BLaER1 (cell line): ENCODE measurements around the gene UVSSA.
"Not testable (repeated sequence)": the region's sequence is repeated elsewhere in the genome, so short reads cannot be mapped to it uniquely, and the experiment has no call there.

Source experiments
- H3K27ac ChIP-seq: shearing (Covaris generic); formaldehyde crosslinking; 2 replicates; pipeline ENCODE4 v1.8.1; 2022
- H3K27me3 ChIP-seq: shearing (Covaris generic); formaldehyde crosslinking; 2 replicates; pipeline ENCODE4 v1.8.1; 2022
- H3K36me3 ChIP-seq: shearing (Covaris generic); formaldehyde crosslinking; 2 replicates; pipeline ENCODE4 v1.8.1; 2022
- H3K4me1 ChIP-seq: shearing (Covaris generic); formaldehyde crosslinking; 2 replicates; pipeline ENCODE4 v1.8.1; 2022
- H3K4me2 ChIP-seq: shearing (Covaris generic); formaldehyde crosslinking; 2 replicates; pipeline ENCODE4 v1.8.1; 2022
- H3K4me3 ChIP-seq: shearing (Covaris generic); formaldehyde crosslinking; 2 replicates; pipeline ENCODE4 v1.8.1; 2022
- H3K9ac ChIP-seq: shearing (Covaris generic); formaldehyde crosslinking; 2 replicates; pipeline ENCODE4 v1.8.1; 2022
- H3K9me3 ChIP-seq: shearing (Covaris generic); formaldehyde crosslinking; 2 replicates; pipeline ENCODE4 v1.8.1; 2022
- H4K20me1 ChIP-seq: shearing (Covaris generic); formaldehyde crosslinking; 2 replicates; pipeline ENCODE4 v1.8.1; 2022
- Cebpa-rat ChIP-seq: shearing (Covaris generic); IDR thresholded peaks from 2 replicates; pipeline ENCODE4 v1.8.1; 2022

The UVSSA gene

GRCh38 chr4:1417522-1418390 lies 70.7 kb downstream of the UVSSA start:
- Histone ChIP-seq H3K4me3 (no peak overlapping the region), H4K20me1 (no peaks in the 10 kb centered on the region), H3K4me2 (no peak overlapping the region), H3K9me3 (peaks cover 13% of the 10 kb centered on the region), H3K27me3 (no peaks in the 10 kb centered on the region), H3K36me3 (no peaks in the 10 kb centered on the region), H3K9ac (no peak overlapping the region), H3K4me1 (no peaks in the 10 kb centered on the region), H3K27ac (no peak overlapping the region)
- no peak for TF ChIP-seq Cebpa-rat

GRCh38 chr4:1418494-1419285 lies 71.7 kb downstream of the UVSSA start:
- no peak overlapping the region for H3K4me2 ChIP-seq
- H3K9ac ChIP-seq, result no peak overlapping the region
- H3K27me3 ChIP-seq, result no peaks in the 10 kb centered on the region
- no peak overlapping the region for H3K27ac ChIP-seq
- peaks cover 3% of the 10 kb centered on the region for H3K9me3 ChIP-seq
- no peaks in the 10 kb centered on the region for H4K20me1 ChIP-seq
- no peaks in the 10 kb centered on the region for H3K4me1 ChIP-seq
- TF ChIP-seq Cebpa-rat, result no peak
- no peak overlapping the region for H3K4me3 ChIP-seq
- no peaks in the 10 kb centered on the region for H3K36me3 ChIP-seq

GRCh38 chr4:1419708-1420107 lies 72.7 kb downstream of the UVSSA start:
- no peaks in the 10 kb centered on the region for H3K27me3 ChIP-seq
- no peak overlapping the region for H3K4me3 ChIP-seq
- H3K36me3 ChIP-seq, result no peaks in the 10 kb centered on the region
- no peak for TF ChIP-seq Cebpa-rat
- no peak overlapping the region for H3K9ac ChIP-seq
- no peak overlapping the region for H3K4me2 ChIP-seq
- no peak overlapping the region for H3K27ac ChIP-seq
- no peaks in the 10 kb centered on the region for H3K4me1 ChIP-seq
- H4K20me1 ChIP-seq, result no peaks in the 10 kb centered on the region
- H3K9me3 ChIP-seq, result no peaks in the 10 kb centered on the region

- Histone ChIP-seq H3K9ac (no peak overlapping the region), H3K4me2 (no peak overlapping the region), H4K20me1 (no peaks in the 10 kb centered on the region), H3K27ac (no peak overlapping the region), H3K4me1 (no peaks in the 10 kb centered on the region), H3K9me3 (no peaks in the 10 kb centered on the region), H3K27me3 (no peaks in the 10 kb centered on the region), H3K4me3 (no peak overlapping the region), H3K36me3 (no peaks in the 10 kb centered on the region)
- no peak for TF ChIP-seq Cebpa-rat
These were observed 74.6 kb downstream of the UVSSA start for GRCh38 chr4:1421657-1422056.

GRCh38 chr4:1427010-1427409 lies 80.0 kb downstream of the UVSSA start:
- no peak for TF ChIP-seq Cebpa-rat
- no peak overlapping the region for H3K27ac ChIP-seq
- H3K9me3 ChIP-seq, result no peaks in the 10 kb centered on the region
- no peak overlapping the region for H3K4me2 ChIP-seq
- no peaks in the 10 kb centered on the region for H3K27me3 ChIP-seq
- H3K36me3 ChIP-seq, result no peaks in the 10 kb centered on the region
- H3K4me1 ChIP-seq, result no peaks in the 10 kb centered on the region
- H3K4me3 ChIP-seq, result no peak overlapping the region
- H3K9ac ChIP-seq, result no peak overlapping the region
- no peaks in the 10 kb centered on the region for H4K20me1 ChIP-seq

- not testable (repeated sequence) for H3K9me3 ChIP-seq, H3K27me3 ChIP-seq, H3K4me3 ChIP-seq, H3K27ac ChIP-seq, H4K20me1 ChIP-seq, H3K4me1 ChIP-seq, H3K9ac ChIP-seq, H3K36me3 ChIP-seq
- H3K4me2 ChIP-seq, result peak overlapping the region; percentile 5; the same call in 1 of the 2 replicates
These were observed 96.7 kb downstream of the UVSSA start for GRCh38 chr4:1443688-1444172.
